Measurements from ENCODE around the gene KIF26B. TPM values are rescaled to one million over a fixed set of nuclear protein-coding genes. Genes with fewer than 3 reads are reported as not detected.
"Not testable (repeated sequence)": the region's sequence is repeated elsewhere in the genome, so short reads cannot be mapped to it uniquely, and the experiment has no call there.

KIF26B gene
- total RNA-seq, 3 donors from 2014 or later = 0.14 to 3.2 (median 0.39) TPM

DNA sequence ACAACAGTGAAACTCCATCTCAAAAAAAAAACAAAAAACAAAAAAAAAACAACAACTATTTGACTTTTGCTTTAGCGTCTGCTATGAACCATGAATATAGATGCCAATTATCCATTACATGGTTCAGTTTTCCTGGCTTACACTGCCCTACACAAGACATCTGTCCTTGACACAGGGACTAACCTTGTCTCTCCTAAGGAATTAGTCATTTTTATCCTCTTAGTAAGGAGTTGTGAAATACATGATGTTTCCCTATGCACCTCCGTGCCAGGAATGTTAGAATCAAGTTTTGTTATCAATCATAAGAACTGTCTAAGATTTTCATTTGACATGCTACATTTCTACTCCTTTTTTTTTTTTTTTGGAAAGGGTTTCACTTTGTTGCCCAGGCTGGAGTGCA is 241.8 kb downstream of the KIF26B start:
- Histone ChIP-seq H3K4me3 (no peak overlapping the region), H3K4me1 (ENCODE audit: low read depth) (no peaks in the 10 kb centered on the region), H3K9me3 (no peaks in the 10 kb centered on the region), H3K36me3 (ENCODE audit: low read depth) (no peaks in the 10 kb centered on the region)
- DNase-seq (no peak), ATAC-seq (no peak)
- TF ChIP-seq, protein P1, sequence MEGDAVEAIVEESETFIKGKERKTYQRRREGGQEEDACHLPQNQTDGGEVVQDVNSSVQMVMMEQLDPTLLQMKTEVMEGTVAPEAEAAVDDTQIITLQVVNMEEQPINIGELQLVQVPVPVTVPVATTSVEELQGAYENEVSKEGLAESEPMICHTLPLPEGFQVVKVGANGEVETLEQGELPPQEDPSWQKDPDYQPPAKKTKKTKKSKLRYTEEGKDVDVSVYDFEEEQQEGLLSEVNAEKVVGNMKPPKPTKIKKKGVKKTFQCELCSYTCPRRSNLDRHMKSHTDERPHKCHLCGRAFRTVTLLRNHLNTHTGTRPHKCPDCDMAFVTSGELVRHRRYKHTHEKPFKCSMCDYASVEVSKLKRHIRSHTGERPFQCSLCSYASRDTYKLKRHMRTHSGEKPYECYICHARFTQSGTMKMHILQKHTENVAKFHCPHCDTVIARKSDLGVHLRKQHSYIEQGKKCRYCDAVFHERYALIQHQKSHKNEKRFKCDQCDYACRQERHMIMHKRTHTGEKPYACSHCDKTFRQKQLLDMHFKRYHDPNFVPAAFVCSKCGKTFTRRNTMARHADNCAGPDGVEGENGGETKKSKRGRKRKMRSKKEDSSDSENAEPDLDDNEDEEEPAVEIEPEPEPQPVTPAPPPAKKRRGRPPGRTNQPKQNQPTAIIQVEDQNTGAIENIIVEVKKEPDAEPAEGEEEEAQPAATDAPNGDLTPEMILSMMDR (IDR thresholded peaks at IDR 0.05) = no peak
- intact Hi-C loops (cut with DNase I, micrococcal nuclease) = no loop called here

DNA sequence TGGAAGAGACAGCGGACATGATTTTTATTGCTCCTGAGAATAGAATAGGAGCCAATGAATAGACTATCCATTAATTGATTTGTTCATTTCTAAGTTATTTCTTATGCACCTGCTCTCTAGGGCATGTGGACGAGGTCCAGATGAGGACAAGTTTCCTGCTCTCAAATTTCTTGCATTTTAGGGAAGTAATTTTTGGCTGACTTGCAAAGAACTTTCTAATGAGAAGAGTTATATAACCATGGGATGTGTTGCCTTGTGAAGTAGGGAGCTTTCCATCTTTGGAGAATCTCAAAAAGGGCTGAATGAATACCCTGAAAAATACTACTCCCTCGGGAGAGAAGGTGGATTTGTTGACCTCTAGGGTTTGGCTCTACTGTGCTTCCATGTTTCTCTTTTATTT is 243.0 kb downstream of the KIF26B start:
- intact Hi-C loops (cut with DNase I, micrococcal nuclease) = no loop called here
- no peaks in the 10 kb centered on the region for H3K4me1 ChIP-seq (ENCODE audit: low read depth)
- DNase-seq (no peak), ATAC-seq (no peak)
- no peak overlapping the region for H3K4me3 ChIP-seq
- no peaks in the 10 kb centered on the region for H3K36me3 ChIP-seq (ENCODE audit: low read depth)
- no peaks in the 10 kb centered on the region for H3K9me3 ChIP-seq
- TF ChIP-seq, protein P1 (IDR thresholded peaks at IDR 0.05) = no peak

DNA sequence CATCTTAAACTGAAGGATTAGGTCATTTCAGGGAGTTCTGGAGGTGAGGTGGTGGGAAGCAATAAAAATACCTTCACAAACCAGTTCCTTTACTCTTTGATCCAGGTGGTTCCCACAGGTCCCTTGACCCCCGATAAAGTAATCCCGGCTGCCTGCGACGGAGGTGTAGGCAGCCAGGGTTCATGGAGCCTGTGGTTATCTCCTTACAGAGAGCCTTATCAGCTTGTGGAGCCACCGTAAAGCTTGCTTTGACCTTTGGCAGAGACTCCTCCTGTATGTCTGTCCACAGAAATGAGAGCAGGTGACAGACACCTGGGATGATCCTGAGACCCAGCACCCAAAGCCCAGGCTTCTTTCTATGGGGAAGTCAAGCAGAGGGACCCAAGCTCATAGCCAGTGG is 243.4 kb downstream of the KIF26B start:
- Histone ChIP-seq H3K36me3 (ENCODE audit: low read depth) (no peaks in the 10 kb centered on the region), H3K9me3 (no peaks in the 10 kb centered on the region), H3K4me1 (ENCODE audit: low read depth) (no peaks in the 10 kb centered on the region), H3K4me3 (no peak overlapping the region)
- DNase-seq (no peak), ATAC-seq (no peak)
- intact Hi-C loops (cut with DNase I, micrococcal nuclease) = no loop called here
- TF ChIP-seq, protein P1 (IDR thresholded peaks at IDR 0.05) = no peak

DNA sequence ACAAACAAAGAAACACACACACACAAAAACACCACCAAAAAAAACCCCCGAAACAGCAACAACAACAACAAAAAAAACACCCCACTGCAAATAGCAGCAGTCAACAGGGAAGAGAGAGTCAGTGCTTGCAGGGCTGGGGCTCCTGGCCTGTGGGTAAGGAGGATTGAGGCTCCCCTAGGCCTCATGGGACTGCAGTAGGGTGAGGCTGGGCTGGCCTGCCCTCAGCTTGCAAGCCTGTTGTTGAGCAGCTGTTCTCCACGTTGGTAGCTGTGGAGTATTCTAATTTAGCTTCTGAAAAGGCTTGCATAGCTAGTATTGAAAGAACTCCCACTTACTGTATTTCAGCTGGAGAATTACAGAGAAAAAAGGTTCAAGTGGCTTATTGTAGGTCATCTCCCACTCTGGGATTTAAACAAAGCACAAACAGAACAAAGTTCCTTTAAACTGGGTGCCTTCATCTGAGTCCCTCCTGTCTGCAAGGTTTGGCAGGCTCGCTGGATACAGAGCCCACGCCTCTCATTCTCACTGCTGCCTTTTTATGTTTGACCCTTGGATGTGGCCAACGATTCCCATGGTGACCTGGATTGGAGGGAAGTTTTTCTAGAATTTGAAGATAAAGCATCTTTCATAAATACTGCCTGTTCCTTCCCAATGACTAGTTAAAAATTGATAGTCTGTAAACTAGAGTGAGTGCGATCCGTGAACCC is 247.2 kb downstream of the KIF26B start:
- no peak overlapping the region for H3K4me3 ChIP-seq
- ATAC-seq (no peak), DNase-seq (no peak)
- intact Hi-C loops (cut with DNase I, micrococcal nuclease) = no loop called here
- no peaks in the 10 kb centered on the region for H3K36me3 ChIP-seq (ENCODE audit: low read depth)
- no peaks in the 10 kb centered on the region for H3K9me3 ChIP-seq
- H3K4me1 ChIP-seq (ENCODE audit: low read depth) = no peaks in the 10 kb centered on the region
- TF ChIP-seq, protein P1 (IDR thresholded peaks at IDR 0.05) = no peak

DNA sequence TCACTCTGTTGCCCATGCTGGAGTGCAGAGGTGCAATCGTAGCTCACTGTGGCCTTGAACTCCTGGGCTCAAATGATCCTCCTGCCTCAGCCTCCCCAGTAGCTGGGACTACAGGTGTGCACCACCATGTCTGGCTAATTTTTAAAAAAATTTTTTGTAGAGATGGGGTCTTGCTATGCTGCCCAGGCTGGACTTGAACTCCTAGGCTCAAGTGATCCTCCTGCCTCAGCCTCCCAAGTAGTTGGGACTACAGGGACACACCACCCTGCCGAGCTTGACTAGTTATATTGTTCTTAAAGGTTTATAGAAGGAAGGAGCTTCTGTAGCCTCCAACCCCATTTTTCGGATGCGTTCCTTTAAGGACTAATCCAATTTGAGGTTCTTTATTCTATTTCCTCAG is 248.2 kb downstream of the KIF26B start:
- H3K4me1 ChIP-seq (ENCODE audit: low read depth); intact Hi-C loops (cut with DNase I, micrococcal nuclease); H3K4me3 ChIP-seq; H3K9me3 ChIP-seq; ATAC-seq; H3K36me3 ChIP-seq (ENCODE audit: low read depth); DNase-seq: not testable (repeated sequence)

DNA sequence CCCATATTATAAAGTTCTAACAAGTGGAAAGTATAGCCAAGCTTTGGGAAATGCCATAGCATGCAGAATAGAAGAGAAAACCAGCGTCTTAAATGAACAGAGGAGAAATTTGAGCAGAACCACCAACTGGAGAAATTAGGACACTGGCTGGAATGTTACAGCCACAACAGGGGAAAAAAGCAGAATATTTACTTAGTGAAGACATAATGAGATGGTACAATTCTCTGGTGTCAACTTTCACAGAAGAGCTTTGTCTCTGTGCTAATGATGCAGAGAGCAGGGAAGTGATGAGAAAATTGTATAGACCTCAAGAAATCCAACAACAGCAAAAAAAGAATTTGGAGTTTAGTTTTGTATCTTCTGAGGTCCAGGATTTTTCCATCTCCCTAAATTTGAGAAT is 249.7 kb downstream of the KIF26B start:
- intact Hi-C loops (cut with DNase I, micrococcal nuclease) = no loop called here
- no peak for ATAC-seq
- Histone ChIP-seq H3K9me3 (no peaks in the 10 kb centered on the region), H3K4me3 (no peak overlapping the region), H3K36me3 (ENCODE audit: low read depth) (no peaks in the 10 kb centered on the region), H3K4me1 (ENCODE audit: low read depth) (no peaks in the 10 kb centered on the region)
- TF ChIP-seq, protein P1 (IDR thresholded peaks at IDR 0.05) = no peak
- no peak for DNase-seq
